CD1c-positive myeloid dendritic cell (primary cell): ENCODE results near the gene SLC9A5.

ENCODE experiments used
- DNase-seq: peaks from one replicate; pipeline ENCODE4 v3.0.0-alpha.2; 2016; ENCODE audit errors: extremely low spot score

Gene SLC9A5

DNA sequence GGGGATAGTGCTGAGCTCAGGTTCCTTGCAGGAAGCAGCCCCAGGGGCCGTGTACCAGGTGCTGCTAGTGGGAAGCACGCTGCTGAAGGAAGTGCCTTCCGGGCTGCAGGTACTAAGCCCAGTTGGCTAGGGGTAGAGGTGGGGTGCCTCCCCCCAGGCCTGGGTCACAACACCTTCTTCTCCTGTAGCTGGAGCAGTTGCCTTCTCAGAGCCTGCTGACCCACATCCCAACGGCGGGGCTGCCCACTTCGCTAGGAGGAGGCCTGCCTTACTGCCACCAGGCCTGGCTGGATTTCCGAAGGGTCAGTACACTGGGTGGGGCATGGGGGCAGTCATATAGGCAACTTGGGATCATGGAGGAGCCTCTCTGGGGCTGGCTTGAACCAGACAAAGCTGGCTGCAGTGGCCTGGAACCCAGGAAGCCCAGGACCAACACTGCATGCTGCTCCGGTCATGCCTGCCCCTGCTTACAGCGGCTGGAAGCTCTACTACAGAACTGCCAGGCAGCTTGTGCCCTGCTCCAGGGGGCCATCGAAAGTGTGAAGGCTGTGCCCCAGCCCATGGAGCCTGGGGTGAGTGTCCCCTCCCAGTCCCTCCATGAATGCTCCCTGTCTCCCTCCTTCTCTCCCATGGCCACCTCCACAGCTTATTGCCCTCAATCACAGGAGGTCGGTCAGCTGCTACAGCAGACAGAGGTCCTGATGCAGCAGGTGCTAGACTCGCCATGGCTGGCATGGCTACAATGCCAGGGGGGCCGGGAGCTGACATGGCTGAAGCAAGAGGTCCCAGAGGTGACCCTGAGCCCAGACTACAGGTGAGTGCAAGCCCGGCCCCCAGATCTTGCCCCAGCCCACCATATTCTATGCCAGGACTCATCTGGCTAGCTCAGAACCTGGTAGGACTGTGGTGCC lies 33.0 kb downstream of the SLC9A5 start:
- DNase-seq, result no peak

GRCh38 chr16:67282447-67282805 lies 33.6 kb downstream of the SLC9A5 start:
- no peak for DNase-seq

DNA sequence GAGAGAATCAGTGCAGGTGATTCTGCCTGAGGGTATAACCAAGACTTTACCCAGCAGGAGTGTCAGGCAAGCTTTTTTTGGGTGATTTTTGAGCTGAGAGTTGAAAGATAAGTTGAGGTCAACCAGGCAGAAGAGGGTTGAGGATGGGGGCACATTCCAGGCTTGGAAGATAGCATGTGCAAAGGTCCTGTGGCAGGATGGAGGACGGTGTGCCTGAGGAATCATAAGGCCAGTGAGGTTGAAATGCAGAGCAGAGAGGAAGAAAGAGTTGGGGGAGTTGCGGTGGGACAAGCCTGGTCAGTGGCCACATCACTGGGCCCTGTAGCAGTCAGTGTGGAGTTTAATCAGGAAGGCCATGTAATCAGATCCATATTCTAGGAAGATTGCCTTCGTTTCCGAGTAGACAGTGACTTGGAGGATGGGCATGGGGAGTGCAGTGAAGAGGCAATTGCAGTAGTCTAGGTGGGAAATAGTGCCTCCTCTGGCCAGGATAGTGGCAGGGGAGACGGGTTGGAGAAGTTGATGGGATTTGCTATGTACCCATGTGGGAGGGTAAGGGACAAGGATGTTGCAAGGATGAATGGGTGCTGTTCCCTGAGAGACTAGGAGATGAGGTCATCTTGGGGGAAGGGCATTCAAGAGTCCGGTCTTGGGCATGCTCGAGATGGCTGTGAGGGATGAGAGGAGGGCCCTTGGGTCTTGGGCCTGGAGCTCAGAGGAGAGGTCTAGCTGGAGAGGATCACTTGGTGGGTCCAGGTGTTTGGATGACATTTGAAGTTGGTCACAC lies 34.5 kb downstream of the SLC9A5 start:
- DNase-seq, result peak; percentile 30

GRCh38 chr16:67283826-67284555 lies 35.2 kb downstream of the SLC9A5 start:
- no peak for DNase-seq

GRCh38 chr16:67284699-67285646 lies 36.2 kb downstream of the SLC9A5 start:
- no peak for DNase-seq

- no peak for DNase-seq
Measured at GRCh38 chr16:67286441-67287235, 37.9 kb downstream of the SLC9A5 start.

DNA sequence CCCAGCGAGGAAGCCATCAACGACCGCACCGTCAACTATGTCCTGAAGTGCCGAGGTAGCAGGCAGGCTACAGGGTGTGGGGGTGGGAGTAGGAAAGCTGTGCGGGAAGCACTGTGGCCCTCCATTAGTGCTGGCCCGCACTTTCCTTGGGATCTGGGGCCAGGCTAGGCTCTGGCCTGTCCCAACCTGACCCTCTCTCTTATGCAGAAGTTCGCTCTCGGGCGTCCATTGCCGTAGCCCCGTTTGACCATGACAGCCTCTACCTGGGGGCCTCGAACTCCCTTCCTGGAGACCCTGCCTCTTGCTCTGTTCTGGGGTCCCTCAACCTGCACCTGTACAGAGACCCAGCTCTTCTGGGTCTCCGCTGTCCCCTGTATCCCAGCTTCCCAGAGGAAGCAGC lies 39.2 kb downstream of the SLC9A5 start:
- no peak for DNase-seq

DNA sequence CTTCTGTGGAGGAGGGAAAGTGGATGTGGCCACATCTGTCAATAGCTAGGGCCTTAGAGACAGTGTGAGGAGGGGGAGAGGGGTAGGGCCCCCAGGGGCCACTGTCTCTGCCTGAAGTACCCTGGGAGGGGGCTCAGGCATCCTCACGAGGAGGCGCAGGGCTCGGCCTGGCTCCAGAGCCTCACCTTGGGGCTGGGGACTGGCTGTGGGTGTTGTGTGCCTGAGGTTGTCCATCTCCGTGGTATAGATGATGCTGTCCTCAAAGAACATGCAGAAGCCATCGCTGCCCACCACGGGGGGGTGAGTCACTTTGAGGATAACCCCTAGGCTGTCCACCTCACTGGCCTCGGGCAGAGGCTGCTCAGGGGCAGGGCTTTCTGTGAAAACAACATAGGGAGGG lies 42.7 kb downstream of the SLC9A5 start:
- DNase-seq, result no peak

- no peak for DNase-seq
Measured at GRCh38 chr16:67294171-67294757, 45.5 kb downstream of the SLC9A5 start.

GRCh38 chr16:67294938-67295361 lies 46.2 kb downstream of the SLC9A5 start:
- DNase-seq, result no peak

- DNase-seq, result no peak
Measured at GRCh38 chr16:67296420-67296819, 47.6 kb downstream of the SLC9A5 start.

- DNase-seq, result no peak
Measured at GRCh38 chr16:67298277-67298676, 49.5 kb downstream of the SLC9A5 start.

- no peak for DNase-seq
Measured at GRCh38 chr16:67299269-67299668, 50.5 kb downstream of the SLC9A5 start.

DNA sequence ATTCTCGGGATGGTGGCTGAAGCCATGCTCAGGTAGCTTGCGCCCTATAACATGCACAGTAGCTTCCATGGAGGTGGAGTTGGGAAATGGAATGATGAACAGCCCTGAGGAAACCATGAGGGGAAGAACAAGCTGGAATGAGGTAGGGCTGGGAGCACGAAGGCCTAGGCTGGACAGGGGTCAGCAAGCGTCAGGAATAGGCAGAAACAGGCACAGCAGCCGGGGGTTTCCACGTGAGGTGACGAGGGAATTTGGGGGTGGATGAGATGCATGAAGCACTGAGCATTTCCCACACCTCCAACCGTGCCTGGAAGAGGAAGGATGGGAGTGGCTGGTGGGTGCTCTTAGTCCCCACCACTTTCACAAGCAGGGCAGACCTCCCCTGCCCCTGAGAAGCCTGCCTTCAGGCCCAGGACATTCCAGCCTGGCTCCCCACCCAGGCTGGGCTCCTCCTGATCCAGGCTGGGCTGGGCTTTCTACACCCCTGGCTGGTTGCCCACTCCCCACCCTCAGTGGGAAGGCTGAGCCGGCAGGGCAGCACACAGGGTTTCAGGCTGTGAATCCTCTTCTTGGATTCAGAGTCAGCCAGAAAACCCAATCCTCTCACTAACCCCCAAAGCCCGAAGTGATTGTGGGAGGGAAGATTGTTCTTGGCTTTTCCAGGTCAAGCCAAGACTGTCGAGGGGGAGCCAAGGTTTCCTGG lies 52.5 kb downstream of the SLC9A5 start:
- DNase-seq, result no peak

DNA sequence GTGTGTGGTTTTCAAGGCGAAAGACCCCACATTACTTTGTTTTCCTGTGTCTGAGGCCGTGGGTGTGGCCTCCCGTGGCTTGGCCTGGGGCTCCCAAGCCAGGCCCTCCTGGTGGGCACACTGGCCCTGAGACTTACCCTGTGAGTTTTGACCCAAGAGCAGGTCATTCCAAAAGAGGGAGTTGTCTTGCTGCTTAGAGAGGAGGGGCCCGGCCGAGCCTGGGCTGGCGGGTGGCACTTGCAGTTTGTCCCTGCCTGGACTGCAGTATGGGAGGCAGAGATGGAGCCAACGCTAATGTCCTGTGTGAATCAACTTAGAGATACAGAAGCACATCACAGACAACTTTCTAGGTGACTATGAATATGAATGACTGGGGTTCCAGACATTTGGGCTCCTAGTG lies 53.3 kb downstream of the SLC9A5 start:
- DNase-seq, result no peak

DNA sequence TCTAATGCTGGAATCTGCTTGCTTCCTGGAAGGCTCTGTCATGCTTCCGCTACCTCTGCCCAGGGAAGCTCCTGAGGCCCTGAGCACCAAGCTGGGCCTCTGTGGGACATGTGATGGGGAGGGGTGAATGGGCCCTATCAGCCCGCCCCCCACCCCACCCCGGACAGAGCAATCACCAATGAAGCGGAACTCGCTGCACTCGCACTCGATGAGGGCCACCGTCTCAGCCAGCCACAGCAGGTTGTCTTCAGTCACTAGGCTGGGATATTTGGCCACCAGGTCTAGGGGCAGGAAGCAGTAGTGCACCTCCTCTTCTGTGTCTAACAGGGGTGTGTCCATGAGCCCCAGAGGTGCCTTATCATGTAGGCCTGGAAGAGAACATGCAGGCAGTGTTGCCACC lies 54.2 kb downstream of the SLC9A5 start:
- no peak for DNase-seq

DNA sequence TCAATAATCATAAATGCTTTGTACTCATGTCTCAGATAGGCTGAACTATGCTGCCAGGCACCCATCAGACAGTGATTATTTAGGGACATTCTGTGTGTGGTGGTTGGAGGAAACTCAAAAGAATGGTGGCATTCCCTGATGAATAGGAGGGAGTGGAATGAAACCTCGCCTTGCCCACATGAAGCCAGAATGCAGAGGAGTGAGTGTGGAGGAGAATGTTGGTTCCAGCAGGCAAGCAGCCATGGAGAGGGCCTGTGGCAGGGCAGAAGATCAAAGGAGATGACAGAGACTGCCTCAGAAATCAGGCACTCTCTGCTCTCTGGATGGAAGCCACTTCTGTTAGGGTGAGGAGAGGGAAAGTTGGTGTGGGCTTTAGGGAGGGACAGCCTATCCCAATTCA lies 55.2 kb downstream of the SLC9A5 start:
- no peak for DNase-seq

DNA sequence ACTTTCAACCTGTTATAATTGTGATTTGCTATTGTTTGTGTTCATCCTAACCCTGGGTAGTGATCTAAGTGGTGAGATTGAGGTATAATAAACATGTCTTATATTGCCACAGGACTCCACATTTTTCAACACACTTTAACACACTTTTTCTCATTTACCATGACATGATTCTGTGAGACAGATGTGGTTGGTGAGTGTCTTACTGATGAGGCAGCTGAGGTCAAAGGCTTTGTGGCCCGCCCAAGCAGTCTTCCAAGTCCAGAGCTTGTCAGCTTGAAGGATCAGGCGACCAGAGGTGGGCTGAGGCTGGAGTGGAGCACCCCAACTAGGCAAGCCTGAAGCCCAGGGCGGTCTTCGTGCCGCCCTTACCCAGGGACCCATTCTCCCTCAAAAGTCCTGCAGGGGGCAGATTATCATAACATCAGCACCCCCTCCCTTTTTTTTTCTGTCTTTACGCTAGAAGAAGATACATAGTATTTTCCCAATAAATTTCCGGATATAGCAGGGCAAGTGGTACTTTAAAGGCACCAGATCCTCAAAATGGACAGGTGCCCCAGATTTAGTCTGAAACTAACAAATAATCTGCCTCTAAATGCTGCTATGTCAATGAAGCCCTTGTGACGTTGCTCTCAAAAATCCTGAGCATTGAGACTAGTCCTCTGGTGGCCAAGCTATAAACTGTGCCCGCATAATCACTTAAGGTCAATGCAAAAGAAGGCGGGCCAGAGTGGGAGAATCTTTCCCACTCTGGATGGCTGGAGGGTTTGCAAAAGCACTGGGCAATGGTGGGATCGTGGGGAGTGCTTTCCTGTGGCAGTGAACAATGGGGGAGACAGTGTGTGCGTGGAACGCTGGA lies 56.7 kb downstream of the SLC9A5 start:
- DNase-seq, result no peak
